Measurements from ENCODE around the gene TGFB1. TPM values are rescaled to one million over a fixed set of nuclear protein-coding genes. Genes with fewer than 3 reads are reported as not detected.

The TGFB1 gene
- total and polyA plus RNA-seq, 9 of the 15 experiments (the other 6 are each of a cell fraction or from before 2014, with no cell fraction given): 0.24 to 159 (median 17.2) TPM

- peak; percentile 60; the same call in 1 of the 2 replicates for TF ChIP-seq HES1 (IDR thresholded peaks at IDR 0.05; ENCODE audit: low read depth)
- no peak for TF ChIP-seq SRSF3 (IDR thresholded peaks at IDR 0.05; ENCODE audit: insufficient read depth, low read length)
- TF ChIP-seq NFE2L1 (tag; IDR thresholded peaks at IDR 0.05; ENCODE audit: borderline replicate concordance, low read depth): no peak
- no peak; the same call in 1 of the 2 replicates for TF ChIP-seq ESRRA (IDR thresholded peaks at IDR 0.05; ENCODE audit: borderline replicate concordance, low read depth)
- TF ChIP-seq, protein P1, sequence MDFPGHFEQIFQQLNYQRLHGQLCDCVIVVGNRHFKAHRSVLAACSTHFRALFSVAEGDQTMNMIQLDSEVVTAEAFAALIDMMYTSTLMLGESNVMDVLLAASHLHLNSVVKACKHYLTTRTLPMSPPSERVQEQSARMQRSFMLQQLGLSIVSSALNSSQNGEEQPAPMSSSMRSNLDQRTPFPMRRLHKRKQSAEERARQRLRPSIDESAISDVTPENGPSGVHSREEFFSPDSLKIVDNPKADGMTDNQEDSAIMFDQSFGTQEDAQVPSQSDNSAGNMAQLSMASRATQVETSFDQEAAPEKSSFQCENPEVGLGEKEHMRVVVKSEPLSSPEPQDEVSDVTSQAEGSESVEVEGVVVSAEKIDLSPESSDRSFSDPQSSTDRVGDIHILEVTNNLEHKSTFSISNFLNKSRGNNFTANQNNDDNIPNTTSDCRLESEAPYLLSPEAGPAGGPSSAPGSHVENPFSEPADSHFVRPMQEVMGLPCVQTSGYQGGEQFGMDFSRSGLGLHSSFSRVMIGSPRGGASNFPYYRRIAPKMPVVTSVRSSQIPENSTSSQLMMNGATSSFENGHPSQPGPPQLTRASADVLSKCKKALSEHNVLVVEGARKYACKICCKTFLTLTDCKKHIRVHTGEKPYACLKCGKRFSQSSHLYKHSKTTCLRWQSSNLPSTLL (IDR thresholded peaks at IDR 0.05): no peak
- TF ChIP-seq PRMT5 (CRISPR knock-in tag; IDR thresholded peaks at IDR 0.05): no peak
- TF ChIP-seq KAT7 (CRISPR knock-in tag; IDR thresholded peaks at IDR 0.05; ENCODE audit: borderline replicate concordance): no peak
- no peak for TF ChIP-seq SMC3 (conservative IDR thresholded peaks at IDR 0.05; ENCODE audit: insufficient read depth, low read depth, low read length)
- TF ChIP-seq FOSL1 (tag; conservative IDR thresholded peaks at IDR 0.05): peak; percentile 98
- TF ChIP-seq FOXJ2 (tag; IDR thresholded peaks at IDR 0.05): peak; percentile 84
- TF ChIP-seq FOXK1 (CRISPR knock-in tag; IDR thresholded peaks at IDR 0.05; ENCODE audit: borderline replicate concordance): no peak
- no peak for TF ChIP-seq SRSF9 (IDR thresholded peaks at IDR 0.05; ENCODE audit: borderline replicate concordance, low read depth, low read length)
- TF ChIP-seq, protein P2, sequence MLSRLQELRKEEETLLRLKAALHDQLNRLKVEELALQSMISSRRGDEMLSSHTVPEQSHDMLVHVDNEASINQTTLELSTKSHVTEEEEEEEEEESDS (CRISPR knock-in tag; IDR thresholded peaks at IDR 0.05): no peak
- TF ChIP-seq, protein P3, sequence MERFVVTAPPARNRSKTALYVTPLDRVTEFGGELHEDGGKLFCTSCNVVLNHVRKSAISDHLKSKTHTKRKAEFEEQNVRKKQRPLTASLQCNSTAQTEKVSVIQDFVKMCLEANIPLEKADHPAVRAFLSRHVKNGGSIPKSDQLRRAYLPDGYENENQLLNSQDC (CRISPR knock-in tag; IDR thresholded peaks at IDR 0.05): no peak
- TF ChIP-seq ZNF766 (CRISPR knock-in tag; conservative IDR thresholded peaks at IDR 0.05): peak; percentile 70
- TF ChIP-seq, protein P4, sequence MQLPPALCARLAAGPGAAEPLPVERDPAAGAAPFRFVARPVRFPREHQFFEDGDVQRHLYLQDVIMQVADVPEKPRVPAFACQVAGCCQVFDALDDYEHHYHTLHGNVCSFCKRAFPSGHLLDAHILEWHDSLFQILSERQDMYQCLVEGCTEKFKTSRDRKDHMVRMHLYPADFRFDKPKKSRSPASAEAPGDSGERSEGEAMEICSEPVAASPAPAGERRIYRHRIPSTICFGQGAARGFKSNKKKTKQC (CRISPR knock-in tag; IDR thresholded peaks at IDR 0.05): peak; percentile 48; the same call in 1 of the 2 replicates
- peak in 1 of 2 experiments; percentile 61; a peak in 1 of 4 replicates for TF ChIP-seq ARNT (IDR thresholded peaks at IDR 0.05)
- peak; percentile 79 for TF ChIP-seq LCOR (CRISPR knock-in tag; IDR thresholded peaks at IDR 0.05)
- no peak for TF ChIP-seq PYGO2 (tag; IDR thresholded peaks at IDR 0.05)
- TF ChIP-seq E2F8 (IDR thresholded peaks at IDR 0.05; ENCODE audit: low read depth, partially characterized antibody): no peak
- TF ChIP-seq MYBL2 (IDR thresholded peaks at IDR 0.05; ENCODE audit: low read depth): no peak
- TF ChIP-seq MYBL2 (CRISPR knock-in tag; IDR thresholded peaks at IDR 0.05; ENCODE audit: borderline replicate concordance): no peak
These were observed 30.1 kb downstream of the TGFB1 start (continued) for GRCh38 chr19:41323430-41324125.
